OCI-LY1 (cell line): ENCODE results near the gene STAC3.

Source experiments
- H2AFZ ChIP-seq: fragments of 200-600 bp; sonication (generic), shearing (Covaris generic); 2 replicates; pipeline ENCODE4 v1.6.0; 2014; ENCODE audit warnings: antibody characterized with exemption, mild to moderate bottlenecking, low read length
- H3F3A ChIP-seq: fragments of 200-600 bp; sonication (generic), shearing (Covaris generic); 2 replicates; pipeline ENCODE4 v1.6.0; 2014; ENCODE audit warnings: mild to moderate bottlenecking, antibody characterized with exemption, low read length, moderate library complexity; ENCODE audit not compliant: insufficient read depth
- H3K27ac ChIP-seq: fragments of 200-600 bp; sonication (generic); 2 replicates; pipeline ENCODE4 v1.5.1; 2014; ENCODE audit warnings: low read length, mixed run types, mild to moderate bottlenecking, low read depth; ENCODE audit not compliant: poor library complexity, severe bottlenecking
- H3K27me3 ChIP-seq: fragments of 200-600 bp; sonication (generic); 2 replicates; pipeline ENCODE4 v1.6.0; 2014; ENCODE audit warnings: antibody characterized with exemption, mild to moderate bottlenecking, low read length, moderate library complexity; ENCODE audit not compliant: insufficient read depth
- H3K36me3 ChIP-seq: fragments of 200-600 bp; sonication (generic); 2 replicates; pipeline ENCODE4 v1.6.1; 2014; ENCODE audit warnings: mild to moderate bottlenecking, antibody characterized with exemption, low read length, moderate library complexity, mixed read lengths; ENCODE audit not compliant: insufficient read depth
- H3K4me1 ChIP-seq: fragments of 200-600 bp; sonication (generic); 2 replicates; pipeline ENCODE4 v1.5.1; 2014; ENCODE audit warnings: mild to moderate bottlenecking, low read length, moderate library complexity; ENCODE audit not compliant: insufficient read depth, severe bottlenecking
- H3K4me2 ChIP-seq: fragments of 200-600 bp; sonication (generic), shearing (Covaris generic); 2 replicates; pipeline ENCODE4 v1.6.1; 2014; ENCODE audit warnings: low read length
- H3K4me3 ChIP-seq: fragments of 200-600 bp; sonication (generic); 2 replicates; pipeline ENCODE4 v1.5.1; 2014; ENCODE audit warnings: low read length, low read depth, mild to moderate bottlenecking, mixed read lengths; ENCODE audit not compliant: poor library complexity, severe bottlenecking
- H3K79me2 ChIP-seq: fragments of 200-600 bp; shearing (Covaris generic); 2 replicates; pipeline ENCODE4 v1.6.1; 2016; ENCODE audit warnings: mixed run types, low read length, mixed read lengths; ENCODE audit not compliant: insufficient read depth
- H3K9ac ChIP-seq: fragments of 200-600 bp; sonication (generic), shearing (Covaris generic); 2 replicates; pipeline ENCODE4 v1.6.1; 2014; ENCODE audit warnings: mild to moderate bottlenecking, low read length, mixed read lengths
- H3K9me2 ChIP-seq: fragments of 200-600 bp; sonication (generic), shearing (Covaris generic); 2 replicates; pipeline ENCODE4 v1.6.1; 2014; ENCODE audit warnings: low read depth, mild to moderate bottlenecking, low read length, mixed read lengths
- H3K9me3 ChIP-seq: fragments of 200-600 bp; shearing (Covaris generic); 2 replicates; pipeline ENCODE4 v1.6.1; 2014; ENCODE audit warnings: low read length, mixed read lengths
- H4K20me1 ChIP-seq: fragments of 200-600 bp; sonication (generic), shearing (Covaris generic); 2 replicates; pipeline ENCODE4 v1.6.0; 2016; ENCODE audit warnings: mild to moderate bottlenecking, low read length; ENCODE audit not compliant: insufficient read depth
- CTCF ChIP-seq: fragments of 200-600 bp; sonication (generic), shearing (Covaris generic); IDR thresholded peaks from 2 replicates; pipeline ENCODE4 v1.5.1; 2017; ENCODE audit warnings: mild to moderate bottlenecking, antibody characterized with exemption, low read length, moderate library complexity, mixed read lengths
- EZH2 ChIP-seq: fragments of 200-600 bp; sonication (generic), shearing (Covaris generic); IDR thresholded peaks from 2 replicates; pipeline ENCODE4 v1.8.0; 2017; ENCODE audit warnings: borderline replicate concordance, mixed run types, mild to moderate bottlenecking, antibody characterized with exemption, low read length, moderate library complexity, mixed read lengths

Gene STAC3

GRCh38 chr12:57210926-57211692 lies 39.9 kb downstream of the STAC3 start:
- Histone ChIP-seq H3K27me3 (0 out of 2 replicates have a peak, but pooled peaks cover 2% of the 10 kb centered on the region), H3K79me2 (no peaks in the 10 kb centered on the region), H3K27ac (peak overlapping the region; percentile 50), H2AFZ (no peak overlapping the region), H3K9me3 (no peaks in the 10 kb centered on the region), H3K4me2 (peak overlapping the region; percentile 58), H4K20me1 (no peaks in the 10 kb centered on the region), H3K36me3 (no peaks in the 10 kb centered on the region), H3K9ac (peak overlapping the region; percentile 16; the same call in 1 of the 2 replicates), H3K9me2 (no peaks in the 10 kb centered on the region), H3K4me1 (peaks cover 58% of the 10 kb centered on the region), H3K4me3 (peak overlapping the region; percentile 44), H3F3A (no peaks in the 10 kb centered on the region)
- no peak for TF ChIP-seq EZH2
- TF ChIP-seq CTCF, result no peak

- Histone ChIP-seq H3K4me1 (peaks cover 51% of the 10 kb centered on the region), H3K9me2 (no peaks in the 10 kb centered on the region), H4K20me1 (no peaks in the 10 kb centered on the region), H3K9me3 (no peaks in the 10 kb centered on the region), H3K79me2 (no peaks in the 10 kb centered on the region), H3F3A (no peaks in the 10 kb centered on the region), H3K27me3 (0 out of 2 replicates have a peak, but pooled peaks cover 4% of the 10 kb centered on the region), H3K9ac (peak overlapping the region; percentile 3; the same call in 1 of the 2 replicates), H3K27ac (peak overlapping the region; percentile 50), H3K36me3 (no peaks in the 10 kb centered on the region), H3K4me2 (peak overlapping the region; percentile 58), H3K4me3 (peak overlapping the region; percentile 44), H2AFZ (no peak overlapping the region)
- TF ChIP-seq CTCF (no peak), EZH2 (no peak)
These were observed 40.5 kb downstream of the STAC3 start for GRCh38 chr12:57210461-57210860.

- Histone ChIP-seq H3K36me3 (no peaks in the 10 kb centered on the region), H3K4me3 (no peak overlapping the region), H3K27me3 (0 out of 2 replicates have a peak, but pooled peaks cover 8% of the 10 kb centered on the region), H3K9ac (no peak overlapping the region), H3F3A (no peaks in the 10 kb centered on the region), H3K4me1 (peaks cover 46% of the 10 kb centered on the region), H3K9me3 (no peaks in the 10 kb centered on the region), H4K20me1 (no peaks in the 10 kb centered on the region), H2AFZ (no peak overlapping the region), H3K79me2 (no peaks in the 10 kb centered on the region), H3K9me2 (no peaks in the 10 kb centered on the region), H3K4me2 (no peak overlapping the region; the same call in 1 of the 2 replicates), H3K27ac (no peak overlapping the region)
- TF ChIP-seq EZH2 (no peak), CTCF (no peak)
These were observed 41.1 kb downstream of the STAC3 start for GRCh38 chr12:57209916-57210315.
